GM11168 (cell line): ENCODE data around the gene PCGF5.
"Not testable (repeated sequence)": the region's sequence is repeated elsewhere in the genome, so short reads cannot be mapped to it uniquely, and the experiment has no call there.

Source experiments
- in situ Hi-C: fragments of 300-500 bp; cut with MboI; formaldehyde crosslinking; loops from one replicate; pipeline ENCODE4 v1.12.0; 2022; ENCODE audit warnings: low sequenced_read_pairs; ENCODE audit not compliant: unreplicated experiment

Gene PCGF5

GRCh38 chr10:91316486-91316885 lies 96.0 kb downstream of the PCGF5 start:
- in situ Hi-C loops, result no loop called here

- in situ Hi-C loops, result no loop called here
Observed at GRCh38 chr10:91317541-91317940, 97.1 kb downstream of the PCGF5 start.

- in situ Hi-C loops, result no loop called here
Observed at GRCh38 chr10:91319336-91319735, 98.9 kb downstream of the PCGF5 start.

- in situ Hi-C loops, result not testable (repeated sequence)
Observed at GRCh38 chr10:91323293-91323905, 102.9 kb downstream of the PCGF5 start.

GRCh38 chr10:91328320-91328984 lies 108.0 kb downstream of the PCGF5 start:
- in situ Hi-C loops, result no loop called here
